Mesothelial cell of epicardium (in vitro differentiated cells): ENCODE measurements around the gene SLC35F1. TPM values are rescaled to one million over a fixed set of nuclear protein-coding genes. Genes with fewer than 3 reads are reported as not detected.

Experiments
- DNase-seq, 2 experiments: peaks; one replicate each; pipeline ENCODE4 v3.0.0; 2021; ENCODE audit warnings: low spot score in 2 of 2; ENCODE audit not compliant: unreplicated experiment in 2 of 2
- H3K27ac Mint-ChIP-seq: 2 replicates; pipeline ENCODE4 v1.8.0; 2021; ENCODE audit warnings: mixed read lengths
- H3K27me3 Mint-ChIP-seq: 2 replicates; pipeline ENCODE4 v1.8.0; 2021; ENCODE audit warnings: low read depth, mixed read lengths
- H3K36me3 Mint-ChIP-seq: 2 replicates; pipeline ENCODE4 v1.8.0; 2021; ENCODE audit warnings: mixed read lengths
- H3K4me1 Mint-ChIP-seq: 2 replicates; pipeline ENCODE4 v1.8.0; 2021; ENCODE audit warnings: mixed read lengths
- H3K4me3 Mint-ChIP-seq: 2 replicates; pipeline ENCODE4 v1.8.0; 2021; ENCODE audit warnings: mild to moderate bottlenecking, moderate library complexity, mixed read lengths
- H3K9me3 Mint-ChIP-seq: 2 replicates; pipeline ENCODE4 v1.8.0; 2021; ENCODE audit warnings: mixed read lengths
- total RNA-seq: library from RNA; stranded (reverse); gene quantifications from 3 replicates; pipeline ENCODE4 v1.2.1, GENCODE V29; 2021
- TF ChIP-seq, protein P1 (sequence below): fragments of 200-600 bp; sonication (generic); IDR thresholded peaks from one replicate; pipeline ENCODE4 v1.5.0; 2021; ENCODE audit warnings: antibody characterized with exemption; ENCODE audit not compliant: unreplicated experiment

SLC35F1 gene
- total RNA-seq, 1 donor from 2014 or later, result 0.78 TPM

DNA sequence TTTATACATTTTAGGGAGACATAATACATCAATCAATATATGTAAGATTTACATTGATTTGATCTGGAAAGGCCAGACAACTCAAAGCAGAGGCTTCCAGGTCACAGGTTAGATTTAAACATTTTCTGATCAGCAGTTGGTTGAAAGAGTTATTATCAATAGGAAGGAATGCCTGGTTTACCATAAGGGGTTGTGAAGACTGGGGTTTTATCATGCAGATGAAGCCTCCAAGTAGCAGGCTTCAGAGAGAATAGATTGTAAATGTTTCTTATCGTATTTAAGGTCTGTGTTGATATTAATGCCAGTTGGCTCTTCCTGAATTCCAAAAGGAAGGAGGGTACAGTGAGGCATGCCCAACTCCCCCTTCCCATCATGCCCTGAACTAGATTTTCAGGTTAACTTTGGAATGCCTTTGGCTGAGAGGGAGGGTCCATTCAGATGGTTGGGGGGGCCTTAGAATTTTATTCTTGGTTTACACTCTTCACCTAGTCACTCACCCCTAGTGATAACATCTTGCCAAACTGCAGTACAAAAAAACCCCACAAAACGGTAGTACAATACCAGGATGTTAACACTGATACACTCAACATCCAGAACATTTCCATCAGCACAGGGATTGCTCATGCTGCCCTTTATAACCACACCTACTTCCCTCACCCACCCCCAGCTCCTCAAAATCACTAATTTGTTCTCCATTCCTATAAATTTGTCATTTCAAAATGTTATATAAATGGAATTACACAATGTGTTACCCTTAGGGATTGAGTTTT is 381.5 kb downstream of the SLC35F1 start:
- peaks cover 11% of the 10 kb centered on the region for H3K4me1 Mint-ChIP-seq
- H3K27me3 Mint-ChIP-seq, result no peaks in the 10 kb centered on the region
- no peaks in the 10 kb centered on the region for H3K36me3 Mint-ChIP-seq
- H3K9me3 Mint-ChIP-seq, result no peaks in the 10 kb centered on the region
- no peak overlapping the region for H3K4me3 Mint-ChIP-seq
- H3K27ac Mint-ChIP-seq, result no peak overlapping the region
- no peak for DNase-seq
- TF ChIP-seq, protein P1, sequence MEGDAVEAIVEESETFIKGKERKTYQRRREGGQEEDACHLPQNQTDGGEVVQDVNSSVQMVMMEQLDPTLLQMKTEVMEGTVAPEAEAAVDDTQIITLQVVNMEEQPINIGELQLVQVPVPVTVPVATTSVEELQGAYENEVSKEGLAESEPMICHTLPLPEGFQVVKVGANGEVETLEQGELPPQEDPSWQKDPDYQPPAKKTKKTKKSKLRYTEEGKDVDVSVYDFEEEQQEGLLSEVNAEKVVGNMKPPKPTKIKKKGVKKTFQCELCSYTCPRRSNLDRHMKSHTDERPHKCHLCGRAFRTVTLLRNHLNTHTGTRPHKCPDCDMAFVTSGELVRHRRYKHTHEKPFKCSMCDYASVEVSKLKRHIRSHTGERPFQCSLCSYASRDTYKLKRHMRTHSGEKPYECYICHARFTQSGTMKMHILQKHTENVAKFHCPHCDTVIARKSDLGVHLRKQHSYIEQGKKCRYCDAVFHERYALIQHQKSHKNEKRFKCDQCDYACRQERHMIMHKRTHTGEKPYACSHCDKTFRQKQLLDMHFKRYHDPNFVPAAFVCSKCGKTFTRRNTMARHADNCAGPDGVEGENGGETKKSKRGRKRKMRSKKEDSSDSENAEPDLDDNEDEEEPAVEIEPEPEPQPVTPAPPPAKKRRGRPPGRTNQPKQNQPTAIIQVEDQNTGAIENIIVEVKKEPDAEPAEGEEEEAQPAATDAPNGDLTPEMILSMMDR, result no peak

DNA sequence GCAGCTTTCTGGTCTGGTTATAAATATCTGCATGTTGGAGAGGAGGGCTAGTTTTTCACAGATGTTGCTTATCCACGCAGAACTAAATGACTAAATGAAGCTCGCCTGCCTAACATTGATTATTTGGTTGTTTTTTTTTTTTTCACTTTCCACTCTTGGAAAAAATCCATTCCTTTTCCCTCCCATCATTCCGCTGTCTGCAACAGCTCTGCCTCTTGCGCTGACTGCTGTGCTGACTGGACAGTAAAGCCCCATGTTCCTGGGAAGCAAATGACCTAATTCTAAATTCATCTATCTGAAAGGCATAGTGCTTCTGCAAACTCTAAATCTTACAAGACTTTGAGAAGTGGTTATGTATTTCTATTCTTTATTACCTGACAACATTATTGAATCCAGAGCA is 385.5 kb downstream of the SLC35F1 start:
- H3K4me1 Mint-ChIP-seq, result peaks cover 6% of the 10 kb centered on the region
- no peak for DNase-seq
- H3K9me3 Mint-ChIP-seq, result no peaks in the 10 kb centered on the region
- H3K27ac Mint-ChIP-seq, result no peak overlapping the region
- H3K27me3 Mint-ChIP-seq, result no peaks in the 10 kb centered on the region
- TF ChIP-seq, protein P1, result no peak
- no peak overlapping the region for H3K4me3 Mint-ChIP-seq
- no peaks in the 10 kb centered on the region for H3K36me3 Mint-ChIP-seq

- Mint-ChIP-seq H3K4me3 (no peak overlapping the region), H3K36me3 (no peaks in the 10 kb centered on the region), H3K9me3 (no peaks in the 10 kb centered on the region), H3K27me3 (no peaks in the 10 kb centered on the region), H3K4me1 (peaks cover 3% of the 10 kb centered on the region), H3K27ac (no peak overlapping the region)
- TF ChIP-seq, protein P1, result no peak
- no peak for DNase-seq
These were observed 387.8 kb downstream of the SLC35F1 start for GRCh38 chr6:118294906-118295305.

DNA sequence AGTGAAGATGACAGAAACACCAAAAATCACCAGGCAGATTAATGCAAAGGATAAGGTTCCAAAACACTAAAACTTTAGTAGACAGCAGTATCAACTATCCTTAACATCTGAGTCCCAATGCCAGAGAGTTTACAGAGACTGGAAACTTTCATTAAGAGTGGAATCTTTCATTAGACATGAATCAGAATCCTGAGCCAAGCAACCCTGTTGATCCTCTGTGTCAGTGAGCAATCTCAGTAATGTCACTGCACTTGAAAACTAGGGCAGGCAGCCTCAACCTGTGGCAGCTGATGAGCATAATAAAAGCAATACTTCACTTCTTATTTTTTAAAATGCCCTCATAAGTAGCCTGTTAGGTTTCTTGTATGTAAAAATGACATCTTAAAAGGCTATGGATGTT is 388.3 kb downstream of the SLC35F1 start:
- Mint-ChIP-seq H3K9me3 (no peaks in the 10 kb centered on the region), H3K27me3 (no peaks in the 10 kb centered on the region), H3K27ac (no peak overlapping the region), H3K4me1 (peaks cover 3% of the 10 kb centered on the region), H3K36me3 (no peaks in the 10 kb centered on the region), H3K4me3 (no peak overlapping the region)
- TF ChIP-seq, protein P1, result no peak
- no peak for DNase-seq

DNA sequence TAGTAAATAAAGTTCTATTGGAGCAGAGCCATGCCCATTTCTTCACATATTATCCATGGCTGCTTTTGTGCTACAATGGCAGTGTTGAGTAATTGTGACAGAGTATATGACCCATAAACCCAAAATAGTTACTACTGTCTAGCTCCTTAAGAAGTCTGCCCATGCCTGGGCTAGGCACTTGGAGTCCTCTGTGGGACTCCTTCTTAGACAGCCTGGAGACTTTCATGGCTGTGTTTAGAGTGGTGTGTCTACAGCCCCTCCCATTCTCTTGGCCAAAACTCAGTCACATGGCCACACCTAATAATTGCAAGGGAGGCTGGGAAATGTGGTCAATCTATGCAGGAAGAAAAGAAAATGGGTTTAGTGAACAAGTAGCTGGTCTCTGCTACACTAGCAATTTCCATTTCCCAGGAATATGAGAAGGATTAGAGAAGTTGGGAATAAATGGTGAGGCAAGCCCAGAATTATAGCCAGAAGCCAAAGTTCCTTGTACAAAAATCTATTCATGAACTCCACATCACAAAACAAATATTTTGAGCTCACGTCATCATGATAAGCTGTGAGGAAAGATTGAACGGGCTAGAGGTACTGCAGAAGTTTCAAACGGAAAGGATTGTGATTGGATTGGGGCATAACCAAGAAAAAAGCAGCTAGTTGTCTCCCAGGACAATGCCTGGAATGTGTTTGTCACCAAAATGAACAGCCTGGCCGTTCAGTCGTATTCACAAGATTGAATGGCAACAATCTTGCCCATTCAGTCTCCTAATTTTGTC is 389.3 kb downstream of the SLC35F1 start:
- Mint-ChIP-seq H3K4me3 (no peak overlapping the region), H3K4me1 (peaks cover 3% of the 10 kb centered on the region), H3K27me3 (no peaks in the 10 kb centered on the region), H3K36me3 (no peaks in the 10 kb centered on the region), H3K9me3 (no peaks in the 10 kb centered on the region), H3K27ac (no peak overlapping the region)
- TF ChIP-seq, protein P1, result no peak
- DNase-seq, result no peak
